ENCODE results near the gene PMM2.
"Not testable (repeated sequence)": the region's sequence is repeated elsewhere in the genome, so short reads cannot be mapped to it uniquely, and the experiment has no call there.

PMM2 gene

DNA sequence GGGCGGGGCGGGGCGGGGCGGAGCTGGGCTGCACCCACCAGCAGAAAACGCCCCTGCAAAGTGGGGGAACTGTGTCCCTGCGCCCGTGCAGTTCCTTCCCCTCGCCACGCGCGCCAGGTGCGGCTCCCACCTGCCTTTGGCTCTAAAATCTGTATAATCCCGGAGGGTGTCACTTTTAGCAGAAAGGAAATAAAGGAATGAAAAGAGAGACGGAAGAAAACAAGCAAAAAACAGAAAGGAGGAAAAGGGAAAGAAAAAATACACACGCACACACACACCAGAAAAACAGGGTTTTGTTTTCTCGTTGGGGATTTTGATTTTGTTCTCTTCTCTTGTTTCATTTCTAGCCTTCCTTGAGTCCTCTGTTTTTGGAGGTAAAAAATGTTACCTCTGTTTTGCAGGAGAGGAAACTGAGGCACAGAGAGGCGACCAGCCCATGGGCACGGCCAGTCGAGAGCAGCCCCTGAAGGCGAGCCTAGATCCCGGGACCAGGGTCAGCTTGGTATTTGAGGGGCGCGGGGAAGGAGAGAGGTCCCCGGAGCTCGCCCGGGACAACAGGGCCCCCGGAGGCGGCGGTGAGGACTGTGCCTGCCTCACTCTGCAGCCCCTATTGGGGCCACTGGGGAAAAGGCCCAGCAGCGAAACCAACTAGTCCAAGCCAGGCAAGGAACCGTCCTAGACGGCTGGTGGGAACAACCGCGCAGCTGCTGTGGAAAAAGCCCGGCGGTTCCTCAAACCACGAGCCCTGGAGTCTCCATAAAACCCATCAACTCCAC, 71.8 kb downstream of the PMM2 start:
- DNase-seq: no peak

DNA sequence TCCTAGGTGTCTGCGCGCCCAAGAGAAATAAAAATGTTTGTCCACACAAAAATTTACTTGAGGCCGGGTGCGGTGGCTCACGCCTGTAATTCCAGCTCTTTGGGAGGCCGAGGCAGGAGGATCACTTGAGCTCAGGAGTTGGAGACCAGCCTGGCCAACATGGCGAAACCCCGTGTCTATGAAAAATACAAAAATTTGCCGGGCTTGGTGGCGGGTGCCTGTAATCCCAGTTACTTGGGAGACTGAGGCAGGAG, 72.3 kb downstream of the PMM2 start:
- not testable (repeated sequence) for DNase-seq

DNA sequence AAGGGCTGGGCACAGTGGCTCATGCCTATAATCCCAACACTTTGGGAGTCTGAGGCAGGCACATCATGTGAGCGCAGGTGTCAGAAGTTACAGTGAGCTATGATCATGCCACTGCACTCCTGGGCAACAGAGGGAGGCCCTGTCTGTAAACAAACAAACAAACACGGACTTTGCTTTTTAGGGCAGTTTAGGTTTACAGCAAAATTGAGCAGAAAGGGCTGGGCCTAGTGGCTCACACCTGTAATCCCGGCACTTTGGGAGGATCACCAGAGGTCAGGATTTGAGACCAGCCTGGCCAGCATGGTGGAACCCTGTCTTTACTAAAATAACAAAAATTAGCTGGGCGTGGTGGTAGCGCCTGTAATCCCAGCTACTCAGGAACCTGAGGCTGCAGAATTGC, 74.4 kb downstream of the PMM2 start:
- no peak for DNase-seq

DNA sequence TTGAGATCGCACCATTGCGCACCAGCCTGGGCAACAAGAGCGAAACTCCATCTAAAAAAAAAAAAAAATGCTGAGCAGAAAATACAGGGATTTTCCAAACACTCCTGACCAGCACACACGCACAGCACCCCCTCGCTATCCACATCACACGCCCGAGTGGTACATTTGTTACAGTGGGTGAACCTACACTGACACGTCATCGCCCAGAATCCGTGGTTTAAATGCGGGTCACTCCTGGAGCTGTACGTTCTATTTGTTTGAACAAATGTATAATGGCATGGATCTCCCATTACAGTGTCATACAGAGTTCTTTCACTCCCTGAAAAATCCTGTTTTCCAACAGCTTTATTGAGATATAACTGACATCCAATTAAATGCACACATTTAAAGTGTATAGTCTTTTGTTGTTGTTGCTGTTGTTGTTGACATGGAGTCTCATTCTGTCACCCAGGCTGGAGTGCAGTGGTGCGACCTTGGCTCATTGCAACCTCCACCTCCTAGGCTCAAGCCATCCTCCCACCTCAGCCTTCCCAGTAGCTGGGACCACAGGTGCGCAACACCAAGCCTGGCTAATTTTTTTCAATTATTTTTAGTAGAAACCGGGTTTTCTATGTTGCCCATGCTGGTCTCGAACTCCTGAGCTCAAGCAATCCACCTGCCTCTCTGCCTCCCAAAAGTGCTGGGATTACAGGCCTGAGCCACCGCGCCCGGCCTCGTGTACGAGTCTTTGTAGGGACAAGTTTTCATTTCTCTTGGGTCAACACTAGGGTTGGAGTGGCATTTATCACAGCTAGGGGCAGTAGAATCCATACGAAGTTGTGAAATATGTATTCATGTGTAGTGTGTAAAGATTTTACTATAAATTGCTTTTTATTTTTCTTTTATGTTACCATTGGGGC, 75.6 kb downstream of the PMM2 start:
- no peak for DNase-seq

DNA sequence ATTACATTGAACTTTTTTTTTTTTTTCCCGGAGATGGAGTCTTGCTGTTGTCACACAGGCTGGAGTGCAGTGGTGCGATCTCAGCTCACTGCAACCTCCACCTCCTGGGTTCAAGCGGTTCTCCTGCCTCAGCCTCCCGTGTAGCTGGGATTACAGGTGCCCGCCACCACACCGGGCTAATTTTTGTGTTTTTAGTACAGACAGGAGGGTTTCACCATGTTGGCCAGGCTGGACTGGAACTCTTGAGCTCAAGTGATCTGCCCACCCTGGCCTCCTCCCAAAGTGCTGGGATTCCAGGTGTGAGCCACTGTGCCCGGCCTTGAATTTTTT, 76.2 kb downstream of the PMM2 start:
- DNase-seq: not testable (repeated sequence)

DNA sequence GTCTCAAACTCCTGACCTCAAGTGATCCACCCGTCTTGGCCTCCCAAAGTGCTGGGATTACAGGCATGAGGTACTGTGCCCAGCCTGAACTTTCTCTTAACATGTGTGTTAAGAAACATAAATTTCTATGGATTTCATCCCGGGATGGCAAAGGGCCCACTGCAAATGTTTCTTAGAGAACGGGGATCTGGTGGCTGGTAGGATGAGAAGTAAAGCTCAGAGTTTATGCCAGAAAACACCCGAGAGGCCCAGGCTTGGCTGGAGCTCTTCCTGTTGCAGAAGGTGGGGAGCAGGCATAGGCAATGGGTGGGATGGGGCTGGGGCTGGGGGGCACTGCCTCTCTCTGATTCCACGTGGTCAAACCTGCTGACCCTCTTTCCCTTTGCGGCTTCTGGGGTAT, 76.7 kb downstream of the PMM2 start:
- no peak for DNase-seq

DNA sequence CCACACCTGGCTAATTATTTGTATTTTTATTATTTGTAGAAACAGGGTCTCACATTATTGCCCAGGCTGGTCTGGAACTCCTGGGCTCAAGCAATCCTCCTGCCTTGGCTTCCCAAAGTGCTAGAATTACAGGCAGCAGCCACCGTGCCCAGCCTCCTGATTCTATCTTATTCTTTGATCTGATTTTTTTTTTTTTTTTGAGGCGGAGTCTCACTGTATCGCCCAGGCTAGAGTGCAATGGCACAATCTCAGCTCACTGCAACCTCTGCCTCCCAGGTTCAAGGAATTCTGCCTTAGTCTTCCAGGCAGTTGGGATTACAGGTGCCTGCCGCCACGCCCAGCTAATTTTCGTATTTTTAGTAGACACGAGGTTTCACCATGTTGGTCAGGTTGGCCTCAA, 77.7 kb downstream of the PMM2 start:
- not testable (repeated sequence) for DNase-seq

DNA sequence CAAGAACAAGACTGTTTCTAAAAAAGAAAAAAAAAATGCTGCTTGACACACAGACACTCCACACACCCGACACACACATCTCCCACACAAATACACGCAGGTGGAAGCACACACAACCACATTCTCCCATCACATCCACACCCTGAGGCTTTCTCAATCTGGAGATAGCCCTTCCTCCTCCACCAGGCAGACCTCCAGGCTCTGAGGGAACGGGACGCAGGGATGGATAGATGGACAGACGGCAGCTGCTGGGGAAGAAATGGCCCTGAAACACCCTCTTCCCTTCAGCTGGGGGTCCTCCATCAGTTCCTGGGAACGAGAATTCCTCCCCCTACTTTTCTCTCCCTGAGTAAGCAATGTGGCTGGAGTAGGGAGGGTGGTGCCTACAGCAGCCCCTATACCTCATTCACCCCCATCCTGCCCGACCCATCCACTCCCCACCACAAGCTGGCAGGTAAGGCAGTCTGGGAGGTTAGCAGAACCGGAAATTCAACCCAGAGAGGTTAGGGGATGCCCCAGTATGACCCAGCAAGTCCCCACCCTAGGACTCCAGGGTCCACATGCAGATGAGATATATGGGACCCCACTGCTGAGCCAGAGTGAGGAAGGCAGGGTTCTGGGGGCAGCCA, 80.4 kb downstream of the PMM2 start:
- no peak for DNase-seq

DNA sequence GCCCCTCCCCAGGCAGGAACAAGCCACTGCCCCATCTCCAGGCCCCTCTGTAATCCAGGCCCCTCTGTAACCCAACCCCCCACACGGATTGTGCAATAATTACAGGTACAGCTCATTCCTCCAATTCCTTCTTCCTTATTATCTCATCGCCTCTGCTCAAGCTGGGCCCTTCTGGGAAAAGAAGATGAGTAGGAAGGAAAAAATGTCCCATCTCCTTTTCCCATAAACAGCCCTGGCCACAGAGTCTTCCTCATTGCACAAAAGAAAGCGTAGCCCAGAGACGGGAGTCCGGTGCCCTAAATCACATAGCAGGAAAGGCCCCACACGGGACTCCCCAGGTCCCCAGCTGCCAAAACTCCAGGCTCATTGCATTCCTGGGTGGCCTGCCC, 80.9 kb downstream of the PMM2 start:
- no peak for DNase-seq

DNA sequence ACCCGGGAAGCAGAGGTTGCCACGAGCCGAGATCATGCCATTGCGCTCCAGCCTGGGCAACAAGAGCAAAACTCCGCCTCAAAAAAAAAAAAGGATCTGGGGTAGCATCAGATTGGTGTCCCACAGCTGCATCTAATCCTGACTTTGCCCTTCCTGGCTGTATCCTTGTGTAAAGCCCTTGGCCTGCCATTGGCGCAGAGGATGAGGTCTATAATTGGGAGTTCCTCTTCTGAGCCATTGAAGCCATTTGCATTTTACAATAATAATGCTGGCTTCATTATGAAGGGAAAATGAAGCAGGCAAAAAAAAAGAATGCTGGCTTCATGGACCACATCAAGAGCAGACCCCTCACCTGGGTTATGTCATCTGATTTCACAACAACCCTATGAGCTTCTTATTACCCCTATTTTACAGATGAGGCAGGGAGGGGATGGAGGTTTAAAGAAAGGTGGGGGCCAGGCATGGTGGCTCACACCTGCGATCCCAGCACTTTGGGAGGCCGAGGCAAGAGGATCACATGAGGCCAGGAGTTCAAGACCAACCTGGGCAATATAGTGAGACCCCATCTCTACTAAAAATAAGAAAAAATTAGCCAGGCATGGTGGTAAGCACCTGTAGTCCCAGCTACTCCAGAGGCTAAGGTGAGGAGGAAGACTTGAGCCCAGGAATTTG, 83.3 kb downstream of the PMM2 start:
- no peak for DNase-seq

DNA sequence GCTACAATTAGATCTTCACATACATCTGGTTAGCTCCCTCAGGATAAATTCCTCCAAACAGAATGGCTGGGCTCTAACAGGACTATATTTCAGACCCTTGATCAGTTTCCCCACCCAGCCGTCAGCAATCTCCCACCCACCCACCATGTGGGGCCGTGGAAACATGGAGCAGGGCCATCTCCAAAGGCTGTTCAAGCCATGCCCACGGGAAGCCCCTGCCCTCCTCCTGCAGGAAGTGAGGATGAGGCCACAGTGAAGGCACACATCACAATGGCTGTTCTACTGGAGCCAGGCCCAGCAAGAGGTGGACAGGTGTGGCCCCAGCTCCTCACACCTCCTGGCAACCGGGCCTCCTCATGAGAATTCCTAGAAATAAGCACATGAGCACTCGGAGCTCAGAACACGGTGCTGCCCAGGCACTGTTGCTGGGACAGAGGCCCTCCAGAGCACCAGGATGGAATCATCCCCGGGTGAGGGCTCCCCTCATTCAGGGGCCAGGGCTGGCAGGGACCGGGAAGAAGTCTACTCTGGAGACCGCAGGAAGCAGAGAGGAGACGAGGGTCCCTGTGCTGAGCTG, 84.5 kb downstream of the PMM2 start, which contains the start of gene LITAFD:
Gene LITAFD, plus strand, starts transcription at position 311 of the 577 bp plus-strand sequence. CDS start 2,005 bp downstream, outside the sequence.
- DNase-seq: no peak

DNA sequence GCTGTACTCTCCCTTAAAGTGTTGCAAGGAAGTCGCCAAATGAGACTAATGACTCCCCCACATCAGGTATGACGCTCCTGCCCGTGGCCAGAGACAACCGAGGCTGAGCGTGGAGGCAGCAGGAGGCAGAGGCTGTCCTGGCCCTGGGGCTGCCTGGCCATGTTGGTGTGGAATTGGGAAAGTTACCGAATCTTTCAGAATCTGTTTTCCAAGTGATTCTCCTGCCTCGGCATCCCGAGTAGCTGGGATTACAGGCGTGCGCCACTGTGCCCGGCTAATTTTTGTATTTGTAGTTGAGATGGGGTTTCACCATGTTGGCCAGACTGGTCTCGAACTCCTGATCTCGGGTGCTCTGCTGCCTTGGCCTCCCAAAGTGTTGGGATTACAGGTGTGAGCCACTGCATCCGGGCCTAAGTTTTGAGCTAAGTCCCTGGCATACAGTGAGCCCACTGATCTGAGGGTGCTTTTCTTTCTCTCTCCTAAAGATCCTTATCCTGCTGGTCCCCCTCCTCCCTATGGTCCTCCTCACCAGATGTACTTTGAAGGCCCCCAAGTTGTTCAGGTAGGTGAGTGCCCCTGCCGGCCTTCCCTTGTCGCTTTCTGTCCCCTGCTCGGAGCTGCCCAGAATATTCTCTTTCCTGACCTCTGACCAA, 85.2 kb downstream of the PMM2 start:
- no peak for DNase-seq

DNA sequence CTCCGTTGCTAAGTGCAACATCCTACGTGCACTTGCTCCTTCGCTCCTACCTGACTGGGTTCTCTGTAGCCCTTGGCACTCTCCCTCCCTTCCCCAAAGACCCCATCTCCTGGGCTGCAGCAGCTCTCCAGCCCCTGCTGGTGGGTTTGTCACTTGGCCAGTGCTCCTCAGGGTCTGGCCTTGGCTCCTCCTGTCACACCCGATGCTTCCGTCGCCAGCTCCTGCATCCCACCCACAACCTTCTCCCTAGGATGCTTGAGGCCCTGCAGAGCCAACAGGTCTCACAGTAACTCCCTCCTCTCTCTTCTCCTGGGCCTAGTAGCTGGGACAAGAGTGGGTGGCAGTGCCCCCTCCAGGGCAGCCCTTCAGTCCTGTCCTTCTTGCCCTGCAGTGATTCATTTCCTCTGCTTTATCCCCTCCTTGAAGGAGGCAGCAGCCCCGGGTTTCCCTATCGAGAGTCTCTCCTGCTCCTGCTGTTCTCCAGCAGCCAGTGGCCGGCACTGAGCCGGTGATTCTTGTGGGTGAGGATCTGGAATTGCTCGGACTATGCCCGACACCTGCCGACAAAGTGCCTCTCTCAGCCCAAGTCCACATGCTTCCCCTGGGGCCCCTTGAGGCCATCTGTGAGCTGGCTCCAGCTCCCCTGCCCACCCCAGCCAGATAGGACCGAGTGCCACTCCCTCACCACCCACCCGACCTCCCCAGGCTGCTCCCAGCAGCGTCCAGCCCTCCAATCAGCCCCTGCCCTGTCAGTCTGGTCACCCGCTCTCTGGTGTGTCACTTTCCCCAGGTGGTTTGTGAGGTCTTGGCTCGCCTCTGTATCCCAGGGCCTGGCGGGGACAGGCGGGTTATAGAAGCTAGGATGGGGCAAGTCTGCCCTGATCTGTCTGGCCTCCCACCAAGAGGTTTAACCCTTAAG, 88.3 kb downstream of the PMM2 start:
- no peak for DNase-seq

DNA sequence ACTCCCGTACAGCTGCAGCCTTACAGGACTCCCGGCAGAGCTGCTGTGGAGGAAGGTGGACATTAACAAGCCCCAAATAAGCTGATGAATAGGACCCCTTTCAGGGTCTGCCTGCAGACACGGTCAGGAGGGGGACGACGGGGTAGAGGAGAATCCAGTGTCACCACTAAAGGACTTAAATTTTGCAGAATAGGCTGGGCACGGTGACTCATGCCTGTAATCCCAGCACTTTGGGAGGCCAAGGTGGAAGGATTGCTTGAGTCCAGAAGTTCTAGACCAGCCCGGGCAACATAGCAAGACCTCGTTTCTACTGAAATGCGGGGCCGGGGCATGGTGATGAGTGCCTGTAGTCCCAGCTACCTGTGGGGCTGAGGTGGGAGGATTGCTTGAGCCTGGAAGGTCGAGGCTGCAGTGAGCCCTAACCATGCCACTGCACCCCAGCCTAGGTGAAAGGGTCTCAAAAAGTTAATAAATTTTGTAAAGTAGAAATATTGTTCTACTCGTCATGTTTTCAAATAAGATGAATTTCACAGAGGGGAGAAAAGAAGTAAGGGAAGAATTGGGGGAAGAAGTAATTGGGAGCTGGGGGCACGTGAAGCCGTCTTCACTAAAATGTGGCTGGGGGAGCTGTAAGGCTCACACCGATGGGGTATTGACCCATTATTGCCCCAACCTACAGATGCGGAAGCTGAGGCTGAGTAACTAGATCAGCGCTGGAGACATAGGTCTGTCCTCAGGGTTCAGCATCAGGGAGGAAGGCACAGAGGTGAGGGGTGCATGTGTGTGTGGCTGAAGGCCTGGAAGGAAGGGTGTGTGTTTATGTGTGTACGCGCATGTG, 89.2 kb downstream of the PMM2 start:
- DNase-seq: no peak

DNA sequence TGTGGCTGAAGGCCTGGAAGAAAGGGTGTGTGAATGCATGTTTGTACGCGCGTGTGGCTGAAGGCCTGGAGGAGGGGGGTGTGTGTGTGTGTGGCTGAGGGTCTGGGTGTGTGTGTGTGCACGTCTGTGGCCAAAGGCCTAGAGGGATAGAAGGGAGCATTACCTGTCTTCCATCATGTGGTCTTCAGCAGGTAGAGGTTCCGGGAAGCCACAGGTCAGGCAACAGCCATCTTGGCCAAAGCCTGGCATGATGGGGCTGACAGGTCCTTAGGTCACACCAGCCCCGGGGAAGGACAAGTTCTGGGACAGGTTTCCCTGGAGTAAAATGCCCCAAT, 89.8 kb downstream of the PMM2 start:
- DNase-seq: no peak

DNA sequence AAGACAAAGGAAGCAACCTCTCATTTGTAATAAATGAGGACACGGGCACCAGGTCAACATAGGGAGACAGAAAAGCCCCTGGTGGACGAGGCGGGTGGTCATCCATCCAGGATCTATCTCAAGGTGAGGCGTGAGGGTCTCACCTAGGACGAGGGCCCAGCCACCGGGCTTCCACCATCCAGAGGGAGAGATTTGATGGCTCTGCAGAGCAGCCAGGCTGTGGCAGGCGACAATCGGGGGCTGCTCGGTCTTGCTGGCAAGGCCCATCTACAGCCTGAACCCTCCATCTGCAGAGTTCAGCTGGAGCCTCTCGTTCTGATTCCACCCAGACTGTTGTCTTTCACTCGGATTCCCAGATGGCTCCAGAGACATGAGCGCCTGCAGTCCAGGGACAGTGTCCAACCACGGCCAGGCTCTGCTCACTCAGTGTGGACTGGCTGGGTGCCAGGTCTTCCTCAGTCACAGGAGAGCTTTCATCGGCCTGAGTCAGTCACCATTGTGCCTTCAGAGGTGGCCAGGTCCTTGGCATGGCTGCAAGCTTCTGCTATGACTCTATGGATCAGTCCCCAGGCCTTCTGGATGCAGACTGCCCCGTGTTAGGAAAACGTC, 90.4 kb downstream of the PMM2 start:
- DNase-seq: no peak

DNA sequence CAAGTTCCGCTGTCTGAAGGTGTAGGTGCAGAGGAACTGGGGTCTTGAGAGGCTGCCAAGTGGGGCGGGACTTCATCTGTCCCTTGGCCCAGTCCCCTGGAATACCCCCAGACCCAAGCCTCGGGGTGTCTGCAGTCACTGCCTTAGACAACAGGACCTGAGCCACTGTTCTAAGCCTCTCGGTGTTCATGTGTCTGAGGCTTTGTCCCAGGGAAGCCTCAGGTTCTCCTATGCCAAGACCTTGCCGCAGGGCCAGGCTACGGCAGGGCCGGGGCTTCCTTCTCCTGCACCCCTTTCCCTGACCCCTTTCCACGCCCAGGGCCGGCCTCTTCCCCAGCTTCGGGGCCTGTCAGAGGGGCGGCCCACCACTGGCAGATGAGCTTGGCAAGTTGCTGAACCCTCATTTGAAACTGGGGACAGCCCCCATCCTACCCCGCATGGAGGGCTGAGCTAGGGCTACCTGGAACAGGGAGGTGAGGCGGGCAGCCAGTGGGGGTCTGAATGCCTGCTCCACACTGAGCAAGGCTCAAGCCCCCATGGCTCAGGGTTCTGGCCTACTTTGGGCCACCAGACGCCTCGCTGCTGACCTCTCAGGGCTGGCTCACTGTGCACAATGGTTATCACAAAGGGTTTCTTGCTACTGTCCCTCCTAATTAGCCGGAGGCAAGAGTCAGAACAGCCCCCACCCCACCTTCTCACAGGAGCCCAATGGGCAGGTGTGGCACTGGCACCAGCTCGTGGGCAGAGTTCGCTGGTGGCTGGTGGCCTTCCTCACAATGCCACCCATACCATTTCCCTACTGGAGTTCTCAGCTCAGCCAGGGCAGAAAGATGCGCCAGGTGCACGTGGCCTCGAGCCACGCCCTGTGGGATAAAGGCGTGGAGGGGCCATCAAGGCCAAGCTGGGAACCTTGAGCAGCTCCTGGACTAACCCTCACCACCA, 91.6 kb downstream of the PMM2 start:
- no peak for DNase-seq

DNA sequence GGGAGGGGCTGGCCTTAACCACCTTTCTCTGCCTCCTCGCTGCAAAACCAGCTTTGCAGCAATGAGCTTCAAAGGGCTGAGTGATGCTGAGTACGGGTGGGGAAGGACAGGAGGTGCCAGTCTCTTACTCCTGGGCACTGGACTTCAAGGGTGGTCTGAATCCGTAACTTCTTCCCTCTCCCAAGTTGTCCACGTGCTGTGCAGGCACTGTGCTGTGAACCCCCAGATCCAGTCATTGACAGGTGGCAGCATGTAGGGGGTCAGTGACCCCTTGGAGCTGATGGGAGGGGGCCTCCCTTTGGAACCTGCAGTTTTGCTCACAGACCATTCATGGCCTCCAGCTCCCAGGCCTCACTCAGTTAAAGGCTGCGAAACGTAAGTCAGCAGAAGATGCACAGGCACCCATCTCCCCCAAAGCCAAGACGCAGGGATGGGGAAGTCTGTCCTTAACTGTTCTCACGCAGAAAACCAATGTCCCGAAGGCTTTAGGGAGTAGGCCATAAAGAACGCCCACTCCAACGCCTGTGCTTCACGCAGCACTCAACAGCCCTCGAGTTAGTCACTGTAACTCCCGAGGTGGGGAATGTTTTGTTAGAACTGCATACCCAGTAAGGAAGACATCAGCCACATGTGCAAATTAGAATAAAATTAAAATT, 92.4 kb downstream of the PMM2 start:
- DNase-seq: no peak

DNA sequence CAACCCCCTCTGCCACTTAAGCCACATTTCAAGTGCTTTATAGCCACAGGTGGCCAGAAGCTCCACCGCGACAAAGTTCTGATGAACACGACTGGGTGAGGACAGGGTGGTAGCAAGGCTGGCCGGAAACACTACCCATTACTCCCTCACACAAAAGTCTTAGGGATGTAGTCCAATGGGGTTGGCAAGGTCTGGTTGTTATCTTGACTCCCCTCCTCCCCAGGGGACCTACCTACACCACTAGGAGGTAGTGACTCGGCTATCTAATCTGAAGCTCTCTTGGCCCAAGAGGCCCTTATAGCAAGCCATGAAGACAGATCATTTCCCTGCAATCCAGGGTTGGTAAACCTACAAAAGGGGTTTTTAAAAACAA, 92.9 kb downstream of the PMM2 start:
- no peak for DNase-seq
